Measurements from ENCODE around the gene ZDHHC14. TPM values are rescaled to one million over a fixed set of nuclear protein-coding genes. Genes with fewer than 3 reads are reported as not detected.
"Not testable (repeated sequence)": the region's sequence is repeated elsewhere in the genome, so short reads cannot be mapped to it uniquely, and the experiment has no call there.

The ZDHHC14 gene
- total RNA-seq, 1 donor: 1.6 TPM

GRCh38 chr6:157408427-157408826, 27.4 kb downstream of the ZDHHC14 start:
- H3K4me1 ChIP-seq (ENCODE audit: insufficient read depth, low read length); H3K9me3 ChIP-seq (ENCODE audit: low read depth, low read length): not testable (repeated sequence)

GRCh38 chr6:157410045-157410444, 29.1 kb downstream of the ZDHHC14 start:
- H3K9me3 ChIP-seq (ENCODE audit: low read depth, low read length): no peaks in the 10 kb centered on the region
- no peaks in the 10 kb centered on the region for H3K4me1 ChIP-seq (ENCODE audit: insufficient read depth, low read length)
- no peak overlapping the region for H3K4me3 ChIP-seq (ENCODE audit: low read length)
- no peaks in the 10 kb centered on the region for H3K27me3 ChIP-seq (ENCODE audit: insufficient read depth, low read length)

More at GRCh38 chr6:157408427-157408826, 27.4 kb downstream of the ZDHHC14 start:
- H3K27me3 ChIP-seq (ENCODE audit: insufficient read depth, low read length); H3K4me3 ChIP-seq (ENCODE audit: low read length): not testable (repeated sequence)

- Histone ChIP-seq H3K4me1 (ENCODE audit: insufficient read depth, low read length) (no peaks in the 10 kb centered on the region), H3K9me3 (ENCODE audit: low read depth, low read length) (no peaks in the 10 kb centered on the region), H3K4me3 (ENCODE audit: low read length) (no peak overlapping the region), H3K27me3 (ENCODE audit: insufficient read depth, low read length) (no peaks in the 10 kb centered on the region)
These were observed 30.4 kb downstream of the ZDHHC14 start for GRCh38 chr6:157411368-157411767.

- Histone ChIP-seq H3K9me3 (ENCODE audit: low read depth, low read length) (no peaks in the 10 kb centered on the region), H3K4me3 (ENCODE audit: low read length) (no peak overlapping the region), H3K4me1 (ENCODE audit: insufficient read depth, low read length) (no peaks in the 10 kb centered on the region), H3K27me3 (ENCODE audit: insufficient read depth, low read length) (no peaks in the 10 kb centered on the region)
These were observed 31.8 kb downstream of the ZDHHC14 start for GRCh38 chr6:157412791-157413190.

GRCh38 chr6:157420497-157420896, 39.5 kb downstream of the ZDHHC14 start:
- no peak overlapping the region for H3K4me3 ChIP-seq (ENCODE audit: low read length)
- H3K9me3 ChIP-seq (ENCODE audit: low read depth, low read length): no peaks in the 10 kb centered on the region
- no peaks in the 10 kb centered on the region for H3K27me3 ChIP-seq (ENCODE audit: insufficient read depth, low read length)
- H3K4me1 ChIP-seq (ENCODE audit: insufficient read depth, low read length): no peaks in the 10 kb centered on the region

GRCh38 chr6:157424491-157425020, 43.6 kb downstream of the ZDHHC14 start:
- Histone ChIP-seq H3K4me3 (ENCODE audit: low read length) (no peak overlapping the region), H3K27me3 (ENCODE audit: insufficient read depth, low read length) (no peaks in the 10 kb centered on the region), H3K4me1 (ENCODE audit: insufficient read depth, low read length) (no peaks in the 10 kb centered on the region), H3K9me3 (ENCODE audit: low read depth, low read length) (no peaks in the 10 kb centered on the region)

GRCh38 chr6:157427969-157428368, 47.0 kb downstream of the ZDHHC14 start:
- H3K4me1 ChIP-seq (ENCODE audit: insufficient read depth, low read length): no peaks in the 10 kb centered on the region
- H3K27me3 ChIP-seq (ENCODE audit: insufficient read depth, low read length): no peaks in the 10 kb centered on the region
- no peaks in the 10 kb centered on the region for H3K9me3 ChIP-seq (ENCODE audit: low read depth, low read length)

GRCh38 chr6:157428427-157429202, 47.6 kb downstream of the ZDHHC14 start:
- H3K9me3 ChIP-seq (ENCODE audit: low read depth, low read length): no peaks in the 10 kb centered on the region
- no peaks in the 10 kb centered on the region for H3K4me1 ChIP-seq (ENCODE audit: insufficient read depth, low read length)

More at GRCh38 chr6:157427969-157428368, 47.0 kb downstream of the ZDHHC14 start:
- no peak overlapping the region for H3K4me3 ChIP-seq (ENCODE audit: low read length)

GRCh38 chr6:157429248-157429647, 48.3 kb downstream of the ZDHHC14 start:
- H3K4me3 ChIP-seq (ENCODE audit: low read length): no peak overlapping the region
- H3K9me3 ChIP-seq (ENCODE audit: low read depth, low read length): no peaks in the 10 kb centered on the region
- no peaks in the 10 kb centered on the region for H3K27me3 ChIP-seq (ENCODE audit: insufficient read depth, low read length)
- no peaks in the 10 kb centered on the region for H3K4me1 ChIP-seq (ENCODE audit: insufficient read depth, low read length)

More at GRCh38 chr6:157428427-157429202, 47.6 kb downstream of the ZDHHC14 start:
- H3K27me3 ChIP-seq (ENCODE audit: insufficient read depth, low read length): no peaks in the 10 kb centered on the region
- H3K4me3 ChIP-seq (ENCODE audit: low read length): no peak overlapping the region

- Histone ChIP-seq H3K9me3 (ENCODE audit: low read depth, low read length) (no peaks in the 10 kb centered on the region), H3K4me3 (ENCODE audit: low read length) (no peak overlapping the region), H3K4me1 (ENCODE audit: insufficient read depth, low read length) (no peaks in the 10 kb centered on the region), H3K27me3 (ENCODE audit: insufficient read depth, low read length) (no peaks in the 10 kb centered on the region)
These were observed 49.8 kb downstream of the ZDHHC14 start for GRCh38 chr6:157430834-157431233.

GRCh38 chr6:157432231-157432891, 51.4 kb downstream of the ZDHHC14 start:
- Histone ChIP-seq H3K4me3 (ENCODE audit: low read length) (no peak overlapping the region), H3K9me3 (ENCODE audit: low read depth, low read length) (no peaks in the 10 kb centered on the region), H3K27me3 (ENCODE audit: insufficient read depth, low read length) (no peaks in the 10 kb centered on the region), H3K4me1 (ENCODE audit: insufficient read depth, low read length) (no peaks in the 10 kb centered on the region)

- Histone ChIP-seq H3K27me3 (ENCODE audit: insufficient read depth, low read length) (no peaks in the 10 kb centered on the region), H3K9me3 (ENCODE audit: low read depth, low read length) (no peaks in the 10 kb centered on the region), H3K4me1 (ENCODE audit: insufficient read depth, low read length) (no peaks in the 10 kb centered on the region), H3K4me3 (ENCODE audit: low read length) (no peak overlapping the region)
These were observed 51.9 kb downstream of the ZDHHC14 start for GRCh38 chr6:157432892-157433265.

- H3K27me3 ChIP-seq (ENCODE audit: insufficient read depth, low read length): no peaks in the 10 kb centered on the region
- H3K4me3 ChIP-seq (ENCODE audit: low read length): no peak overlapping the region
- H3K4me1 ChIP-seq (ENCODE audit: insufficient read depth, low read length): peaks cover 6% of the 10 kb centered on the region
- no peaks in the 10 kb centered on the region for H3K9me3 ChIP-seq (ENCODE audit: low read depth, low read length)
These were observed 52.7 kb downstream of the ZDHHC14 start for GRCh38 chr6:157433678-157434081.

GRCh38 chr6:157434349-157435033, 53.5 kb downstream of the ZDHHC14 start:
- Histone ChIP-seq H3K4me3 (ENCODE audit: low read length) (no peak overlapping the region), H3K27me3 (ENCODE audit: insufficient read depth, low read length) (no peaks in the 10 kb centered on the region), H3K4me1 (ENCODE audit: insufficient read depth, low read length) (peaks cover 12% of the 10 kb centered on the region), H3K9me3 (ENCODE audit: low read depth, low read length) (no peaks in the 10 kb centered on the region)
